GM12874 (cell line): ENCODE data around the gene CTSF.

Source experiments
- TF ChIP-seq, protein P1 (sequence below): IDR thresholded peaks from 2 replicates; pipeline ENCODE4 v1.5.1; 2011; ENCODE audit warnings: low read depth, mild to moderate bottlenecking, control low read depth, low read length, moderate library complexity; ENCODE audit not compliant: insufficient read depth

The CTSF gene

DNA sequence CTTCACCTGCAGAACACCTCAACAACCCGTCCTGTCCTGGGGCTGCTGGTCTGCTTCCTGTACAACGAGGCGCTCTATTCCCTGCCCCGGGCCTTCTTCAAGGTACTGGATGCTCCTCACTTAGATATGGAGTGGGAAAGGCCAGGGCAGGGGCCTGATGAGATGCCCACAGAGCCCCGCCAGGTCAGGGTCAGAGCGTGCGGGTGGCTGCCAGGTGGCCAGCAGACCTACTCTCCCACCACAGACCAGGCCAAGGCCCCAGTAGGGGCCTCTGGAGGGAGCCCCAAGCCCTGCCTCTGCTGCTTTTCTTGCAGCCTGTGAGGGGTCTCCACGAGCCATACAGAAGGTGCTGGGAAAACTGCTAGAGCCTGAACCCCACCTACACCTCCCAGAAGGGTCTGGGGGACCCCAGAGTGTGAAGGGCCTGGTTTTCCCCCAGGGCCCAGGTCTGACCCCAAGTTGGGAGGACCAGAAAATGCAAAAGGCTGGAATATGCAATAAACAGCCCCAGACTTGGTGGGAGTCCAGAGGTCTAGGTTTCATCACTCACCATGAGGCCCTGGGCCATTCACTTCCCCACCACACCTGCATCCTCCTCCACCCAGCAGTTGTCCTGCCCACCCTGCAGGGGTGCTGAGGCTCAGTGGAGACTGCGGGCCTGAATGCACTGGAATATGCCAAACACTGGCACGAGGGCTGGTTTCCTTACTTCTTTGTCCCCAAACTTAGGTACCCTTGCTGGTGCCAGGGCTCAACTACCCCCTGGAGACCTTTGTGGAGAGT is 37.3 kb downstream of the CTSF start:
- TF ChIP-seq, protein P1, sequence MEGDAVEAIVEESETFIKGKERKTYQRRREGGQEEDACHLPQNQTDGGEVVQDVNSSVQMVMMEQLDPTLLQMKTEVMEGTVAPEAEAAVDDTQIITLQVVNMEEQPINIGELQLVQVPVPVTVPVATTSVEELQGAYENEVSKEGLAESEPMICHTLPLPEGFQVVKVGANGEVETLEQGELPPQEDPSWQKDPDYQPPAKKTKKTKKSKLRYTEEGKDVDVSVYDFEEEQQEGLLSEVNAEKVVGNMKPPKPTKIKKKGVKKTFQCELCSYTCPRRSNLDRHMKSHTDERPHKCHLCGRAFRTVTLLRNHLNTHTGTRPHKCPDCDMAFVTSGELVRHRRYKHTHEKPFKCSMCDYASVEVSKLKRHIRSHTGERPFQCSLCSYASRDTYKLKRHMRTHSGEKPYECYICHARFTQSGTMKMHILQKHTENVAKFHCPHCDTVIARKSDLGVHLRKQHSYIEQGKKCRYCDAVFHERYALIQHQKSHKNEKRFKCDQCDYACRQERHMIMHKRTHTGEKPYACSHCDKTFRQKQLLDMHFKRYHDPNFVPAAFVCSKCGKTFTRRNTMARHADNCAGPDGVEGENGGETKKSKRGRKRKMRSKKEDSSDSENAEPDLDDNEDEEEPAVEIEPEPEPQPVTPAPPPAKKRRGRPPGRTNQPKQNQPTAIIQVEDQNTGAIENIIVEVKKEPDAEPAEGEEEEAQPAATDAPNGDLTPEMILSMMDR = no peak

DNA sequence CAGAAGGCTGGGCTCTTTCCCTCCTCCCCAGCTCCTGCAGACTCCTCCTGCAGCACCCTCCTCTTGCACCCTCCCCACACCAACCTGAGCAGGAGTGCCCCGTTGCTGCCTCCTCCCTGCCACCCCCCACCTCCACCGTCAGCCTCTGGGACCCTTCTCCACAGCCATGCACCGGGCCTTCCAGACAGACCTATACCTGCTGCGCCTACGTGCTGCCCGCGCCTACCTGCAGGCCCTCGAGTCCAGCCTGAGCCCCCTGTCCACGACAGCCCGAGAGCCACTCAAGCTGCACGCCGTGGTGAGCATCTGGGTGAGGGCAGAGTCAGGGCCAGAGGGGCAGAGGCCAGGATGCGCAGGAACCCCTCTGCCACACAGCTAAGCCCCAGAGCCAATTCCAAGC is 38.8 kb downstream of the CTSF start:
- TF ChIP-seq, protein P1 = no peak

DNA sequence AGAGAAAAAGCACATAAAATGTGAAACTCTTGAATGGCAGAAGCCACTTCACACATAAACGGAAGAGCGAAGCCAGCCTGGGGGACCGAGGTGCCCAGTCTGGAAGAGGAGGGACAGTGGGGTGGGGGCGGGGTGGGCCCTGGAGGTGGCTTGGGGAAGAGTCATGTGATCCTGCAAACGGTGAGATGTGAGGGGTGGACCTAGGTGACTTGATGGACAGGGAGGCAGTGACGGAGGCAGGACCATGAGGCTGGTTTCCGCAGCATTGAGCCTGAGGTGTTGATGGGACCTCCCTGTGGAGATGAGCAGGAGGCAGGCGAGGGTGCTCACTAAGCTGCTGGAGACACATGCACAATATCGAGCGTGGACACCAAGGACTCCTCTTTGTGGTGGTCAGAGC is 39.3 kb downstream of the CTSF start:
- TF ChIP-seq, protein P1 = no peak

DNA sequence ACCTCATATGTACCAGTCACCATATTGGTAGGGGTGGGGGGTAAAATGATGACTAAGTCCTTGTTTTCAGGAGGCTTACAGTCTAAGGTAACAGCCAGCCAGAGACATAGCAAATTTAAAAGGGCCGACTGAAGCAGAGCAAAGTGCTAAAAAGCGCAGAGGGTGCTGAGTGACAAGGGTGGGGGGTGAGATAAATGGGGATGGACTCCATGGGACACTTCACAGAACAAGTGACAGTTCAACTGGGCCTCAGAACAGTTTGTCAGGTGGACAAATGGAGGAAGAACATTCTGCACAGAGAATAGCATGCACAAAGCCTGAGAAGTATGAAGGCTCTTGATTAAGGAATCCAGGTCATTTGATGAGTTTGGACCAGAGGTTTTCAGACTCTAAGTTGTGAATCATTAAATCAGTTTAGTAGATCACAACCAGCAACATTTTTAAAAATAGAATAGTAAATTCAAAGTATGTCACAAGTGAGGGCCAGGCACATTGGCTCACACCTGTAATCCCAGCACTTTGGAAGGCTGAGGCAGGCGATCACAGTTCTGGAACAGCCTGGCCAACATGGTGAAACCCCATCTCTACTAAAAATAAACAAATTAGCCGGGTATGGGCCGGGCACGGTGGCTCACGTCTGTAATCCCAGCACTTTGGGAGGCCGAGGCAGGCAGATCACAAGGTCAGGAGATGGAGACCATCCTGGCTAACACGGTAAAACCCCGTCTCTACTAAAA is 43.9 kb downstream of the CTSF start:
- TF ChIP-seq, protein P1 = no peak

DNA sequence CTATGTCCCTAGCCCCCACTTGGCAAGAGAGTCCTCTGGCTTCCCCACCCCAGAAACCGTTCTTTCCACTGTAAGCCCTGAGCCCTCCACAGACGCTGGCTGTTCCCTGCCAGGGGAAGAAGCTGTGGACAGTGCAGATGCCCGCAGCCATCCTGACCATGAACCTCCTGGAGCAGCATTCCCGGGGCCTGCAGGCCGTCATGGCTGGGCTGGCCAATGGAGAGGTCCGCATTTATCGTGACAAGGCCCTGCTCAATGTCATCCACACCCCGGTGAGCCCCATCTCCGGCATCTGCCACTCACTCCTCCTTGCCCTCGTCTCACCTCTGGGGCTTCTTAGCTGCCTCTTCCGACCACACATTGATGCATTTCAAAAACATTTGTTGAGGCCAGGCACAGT is 44.8 kb downstream of the CTSF start:
- TF ChIP-seq, protein P1 = no peak
